ENCODE data around the gene KSR1. TPM values are rescaled to one million over a fixed set of nuclear protein-coding genes. Genes with fewer than 3 reads are reported as not detected.

The KSR1 gene
- total RNA-seq, 2 experiments from 2014 or later, result 53.9 to 58.2 TPM

GRCh38 chr17:27548369-27548768 is 92.1 kb downstream of the KSR1 start:
- H3K27me3 Mint-ChIP-seq, result peaks cover 2% of the 10 kb centered on the region
- no peak overlapping the region for H3K27ac Mint-ChIP-seq
- H3K36me3 Mint-ChIP-seq (ENCODE audit: low read depth), result peaks cover 17% of the 10 kb centered on the region
- ChIA-PET CTCF (interaction anchor here (1.5 kb wide), 1 partner anchor 74 kb away, joined by 3 read pairs; no protein-coding TSS in a partner anchor), POLR2A (interaction anchor here (0.5 to 6.0 kb wide), 3 partner anchors 10 to 82 kb away, joined by 3 to 63 read pairs (median 3); no protein-coding TSS in a partner anchor)
- ATAC-seq (no peak), DNase-seq (no peak)
- peaks cover 57% of the 10 kb centered on the region for H3K4me1 Mint-ChIP-seq (ENCODE audit: low read depth)
- no peaks in the 10 kb centered on the region for H3K9me3 Mint-ChIP-seq
- TF ChIP-seq, protein P1, sequence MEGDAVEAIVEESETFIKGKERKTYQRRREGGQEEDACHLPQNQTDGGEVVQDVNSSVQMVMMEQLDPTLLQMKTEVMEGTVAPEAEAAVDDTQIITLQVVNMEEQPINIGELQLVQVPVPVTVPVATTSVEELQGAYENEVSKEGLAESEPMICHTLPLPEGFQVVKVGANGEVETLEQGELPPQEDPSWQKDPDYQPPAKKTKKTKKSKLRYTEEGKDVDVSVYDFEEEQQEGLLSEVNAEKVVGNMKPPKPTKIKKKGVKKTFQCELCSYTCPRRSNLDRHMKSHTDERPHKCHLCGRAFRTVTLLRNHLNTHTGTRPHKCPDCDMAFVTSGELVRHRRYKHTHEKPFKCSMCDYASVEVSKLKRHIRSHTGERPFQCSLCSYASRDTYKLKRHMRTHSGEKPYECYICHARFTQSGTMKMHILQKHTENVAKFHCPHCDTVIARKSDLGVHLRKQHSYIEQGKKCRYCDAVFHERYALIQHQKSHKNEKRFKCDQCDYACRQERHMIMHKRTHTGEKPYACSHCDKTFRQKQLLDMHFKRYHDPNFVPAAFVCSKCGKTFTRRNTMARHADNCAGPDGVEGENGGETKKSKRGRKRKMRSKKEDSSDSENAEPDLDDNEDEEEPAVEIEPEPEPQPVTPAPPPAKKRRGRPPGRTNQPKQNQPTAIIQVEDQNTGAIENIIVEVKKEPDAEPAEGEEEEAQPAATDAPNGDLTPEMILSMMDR (IDR thresholded peaks at IDR 0.05), result no peak
- no peak overlapping the region for H3K4me3 Mint-ChIP-seq
- intact Hi-C loops (cut with micrococcal nuclease), result no loop called here

DNA sequence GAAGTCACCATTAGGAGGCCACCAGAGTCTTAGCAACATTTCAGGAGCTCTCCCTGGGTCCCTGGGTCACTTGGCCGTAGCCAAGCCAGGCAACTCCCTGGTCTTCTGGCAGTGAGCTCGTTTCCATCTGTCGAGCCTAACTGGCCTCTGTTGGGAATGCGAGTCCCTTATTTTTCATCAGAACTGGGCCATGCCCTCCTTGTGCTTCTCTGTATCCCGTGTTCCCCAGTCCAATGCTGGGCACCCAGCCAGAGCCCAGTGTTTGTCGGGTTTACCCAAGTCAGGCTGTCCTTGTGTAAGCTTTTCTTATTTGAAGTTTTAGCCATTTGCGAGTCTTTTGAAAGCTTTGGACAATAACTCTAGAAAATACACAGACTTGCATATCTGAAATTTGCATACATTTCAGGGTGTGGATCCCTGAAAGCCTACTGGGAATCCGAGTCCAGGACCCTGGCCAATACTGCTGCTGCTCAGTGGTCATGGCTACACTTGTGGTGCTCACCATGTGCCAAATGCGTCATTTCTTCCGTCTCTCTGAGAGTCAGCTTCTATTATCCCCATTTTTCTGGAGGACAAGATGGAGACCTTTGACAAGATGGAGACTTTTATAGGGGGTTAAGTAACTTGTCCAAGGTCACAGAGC is 93.1 kb downstream of the KSR1 start:
- Mint-ChIP-seq H3K36me3 (ENCODE audit: low read depth) (peaks cover 17% of the 10 kb centered on the region), H3K27ac (no peak overlapping the region), H3K9me3 (no peaks in the 10 kb centered on the region), H3K27me3 (peaks cover 2% of the 10 kb centered on the region), H3K4me1 (ENCODE audit: low read depth) (peaks cover 48% of the 10 kb centered on the region), H3K4me3 (no peak overlapping the region)
- ChIA-PET POLR2A (no interaction called here), CTCF (interaction anchor here (1.2 to 1.5 kb wide), 4 partner anchors 14 to 75 kb away, joined by 3 to 4 read pairs (median 3); no protein-coding TSS in a partner anchor)
- TF ChIP-seq, protein P1 (IDR thresholded peaks at IDR 0.05), result no peak
- no peak for DNase-seq
- intact Hi-C loops (cut with micrococcal nuclease), result no loop called here
- ATAC-seq, result no peak

DNA sequence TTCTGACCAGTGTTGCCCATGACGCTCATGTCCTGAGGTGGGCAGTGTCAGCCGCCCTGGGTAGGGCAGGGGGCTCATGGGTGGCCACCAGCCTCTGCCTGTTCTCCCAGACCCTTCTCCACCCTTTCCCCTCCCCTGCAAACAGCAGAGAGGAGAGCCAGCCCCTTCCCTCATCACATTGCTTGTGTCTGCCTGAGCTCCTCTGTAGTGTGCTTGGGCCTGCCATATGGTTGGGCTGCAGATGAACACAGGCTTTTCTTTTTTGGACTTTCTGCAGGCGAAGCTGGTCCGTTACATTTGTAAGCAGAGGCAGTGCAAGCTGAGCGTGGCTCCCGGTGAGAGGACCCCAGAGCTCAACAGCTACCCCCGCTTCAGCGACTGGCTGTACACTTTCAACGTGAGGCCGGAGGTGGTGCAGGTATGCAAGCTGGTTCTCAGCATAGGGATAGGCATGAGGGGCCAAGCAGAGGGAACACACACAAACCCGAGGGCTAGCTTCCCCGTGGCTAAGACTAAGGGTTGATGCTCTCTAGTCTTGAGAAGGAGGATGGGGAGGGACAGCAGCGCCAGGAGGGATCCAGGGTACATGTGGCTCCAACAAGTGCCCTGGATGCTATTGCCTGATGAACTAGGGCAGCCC is 94.2 kb downstream of the KSR1 start:
- intact Hi-C loops (cut with micrococcal nuclease), result no loop called here
- Mint-ChIP-seq H3K9me3 (no peaks in the 10 kb centered on the region), H3K4me1 (ENCODE audit: low read depth) (peaks cover 45% of the 10 kb centered on the region), H3K27me3 (no peaks in the 10 kb centered on the region), H3K36me3 (ENCODE audit: low read depth) (peaks cover 17% of the 10 kb centered on the region), H3K27ac (no peak overlapping the region), H3K4me3 (no peak overlapping the region)
- CTCF ChIA-PET, result interaction anchor here (1.2 to 1.4 kb wide), 2 partner anchors 13 to 50 kb away, joined by 3 read pairs; no protein-coding TSS in a partner anchor
- POLR2A ChIA-PET, result no interaction called here
- DNase-seq, result no peak
- TF ChIP-seq, protein P1 (IDR thresholded peaks at IDR 0.05), result no peak
- ATAC-seq, result no peak

DNA sequence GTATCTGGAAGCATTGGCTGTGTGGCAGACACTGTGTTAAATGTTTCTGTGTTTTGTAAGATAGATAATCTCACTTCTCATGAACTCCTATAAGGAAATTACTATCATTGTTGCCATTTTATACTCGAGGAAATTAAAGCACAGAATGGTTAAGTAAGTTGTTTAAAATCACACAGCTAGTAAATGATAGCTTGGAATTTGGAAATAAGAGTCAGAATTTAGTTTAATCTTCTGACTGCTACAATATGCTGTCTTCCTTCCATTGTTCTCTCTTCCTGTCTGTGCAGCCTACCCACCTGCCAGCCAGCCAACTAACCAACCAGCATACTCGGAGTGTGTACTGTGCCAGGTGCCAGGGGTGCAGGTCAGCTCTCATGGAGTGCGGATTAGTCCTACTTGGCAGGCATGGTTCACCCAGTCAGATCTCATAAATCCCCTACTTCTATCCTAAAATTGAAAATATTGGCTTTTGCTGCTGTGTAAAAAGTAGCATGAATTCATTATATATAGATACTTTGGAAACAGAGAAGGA is 94.8 kb downstream of the KSR1 start:
- intact Hi-C loops (cut with micrococcal nuclease), result no loop called here
- DNase-seq (no peak), ATAC-seq (no peak)
- Mint-ChIP-seq H3K9me3 (no peaks in the 10 kb centered on the region), H3K27me3 (no peaks in the 10 kb centered on the region), H3K4me1 (ENCODE audit: low read depth) (peaks cover 39% of the 10 kb centered on the region), H3K36me3 (ENCODE audit: low read depth) (peaks cover 17% of the 10 kb centered on the region), H3K4me3 (no peak overlapping the region), H3K27ac (no peak overlapping the region)
- ChIA-PET POLR2A (no interaction called here), CTCF (interaction anchor here (1.2 kb wide), 1 partner anchor 49 kb away, joined by 3 read pairs; no protein-coding TSS in a partner anchor)
- TF ChIP-seq, protein P1 (IDR thresholded peaks at IDR 0.05), result no peak
